Stimulated activated CD8-positive, alpha-beta memory T cell treated with anti-CD3 and anti-CD28 coated beads, Interleukin-7, amount 100 ng/mL, for 48 hours (primary cell): ENCODE measurements around the gene CHD1.
A peak's percentile ranks its signal among the peaks of the same experiment; 100 is the strongest.

Experiments used
- DNase-seq, 2 donors: peaks; one replicate each; pipeline ENCODE4 v3.0.0-alpha.2; 2020; ENCODE audit warnings: low read depth in 1 of 2; ENCODE audit errors: extremely low read depth in 1 of 2

CHD1 gene

GRCh38 chr5:98936948-98937715, 8.3 kb upstream of the CHD1 start:
- no peak for DNase-seq

GRCh38 chr5:98935206-98935605, 6.4 kb upstream of the CHD1 start:
- DNase-seq = no peak

- no peak for DNase-seq
Observed at GRCh38 chr5:98934546-98934945, 5.7 kb upstream of the CHD1 start.

GRCh38 chr5:98933445-98934072, 4.8 kb upstream of the CHD1 start:
- no peak for DNase-seq

- DNase-seq = no peak
Observed at GRCh38 chr5:98930972-98931762, 2.4 kb upstream of the CHD1 start.

GRCh38 chr5:98929710-98930298, 997 bp upstream of the CHD1 start:
- DNase-seq = no peak

- DNase-seq = peak in 1 of 2 donors; percentile 22
Observed at GRCh38 chr5:98927989-98928872, 576 bp downstream of the CHD1 start.

GRCh38 chr5:98927242-98927988, 1.4 kb downstream of the CHD1 start:
- DNase-seq = peak in 1 of 2 donors; percentile 57

GRCh38 chr5:98923966-98924365, 4.8 kb downstream of the CHD1 start:
- no peak for DNase-seq

- no peak for DNase-seq
Observed at GRCh38 chr5:98921947-98922505, 6.8 kb downstream of the CHD1 start.

GRCh38 chr5:98917433-98917832, 11.4 kb downstream of the CHD1 start:
- no peak for DNase-seq

GRCh38 chr5:98916540-98916939, 12.3 kb downstream of the CHD1 start:
- DNase-seq = no peak

GRCh38 chr5:98913911-98914310, 14.9 kb downstream of the CHD1 start:
- DNase-seq = no peak

- DNase-seq = no peak
Observed at GRCh38 chr5:98911280-98912040, 17.3 kb downstream of the CHD1 start.

GRCh38 chr5:98909363-98909762, 19.4 kb downstream of the CHD1 start:
- DNase-seq = no peak

GRCh38 chr5:98907951-98908350, 20.9 kb downstream of the CHD1 start:
- no peak for DNase-seq

GRCh38 chr5:98906756-98907355, 22.0 kb downstream of the CHD1 start:
- DNase-seq = no peak
